Keratinocyte (primary cell): ENCODE data around the gene PPP2R5C. TPM values are rescaled to one million over a fixed set of nuclear protein-coding genes. Genes with fewer than 3 reads are reported as not detected.

Experiments used
- DNase-seq: peaks from one replicate; pipeline ENCODE4 v3.0.0-alpha.2; 2011; ENCODE audit warnings: low read depth, missing footprints, low spot score
- FAIRE-seq: peaks from 2 replicates; lab custom pipeline; 2011; peaks lifted over from hg19 to GRCh38; lab: Jason Lieb, UNC
- H2AFZ ChIP-seq: 2 replicates; pipeline ENCODE4 v1.6.0; 2012; ENCODE audit warnings: low read length, control low read depth, inconsistent platforms; ENCODE audit not compliant: control insufficient read depth
- H3K27ac ChIP-seq: 2 replicates; pipeline ENCODE4 v1.5.1; 2011; ENCODE audit warnings: low read length; ENCODE audit not compliant: control insufficient read depth, insufficient read depth
- H3K27me3 ChIP-seq: 3 replicates; pipeline ENCODE4 v1.6.0; 2011; ENCODE audit warnings: low read length; ENCODE audit not compliant: control insufficient read depth, insufficient read depth; ENCODE audit errors: extremely low read depth
- H3K36me3 ChIP-seq, 2 experiments: 2 replicates in 1 of 2; 3 replicates in 1 of 2; pipeline ENCODE4 v1.5.1; 2011; ENCODE audit warnings: low read length in 2 of 2, mild to moderate bottlenecking in 1 of 2; ENCODE audit not compliant: control insufficient read depth in 2 of 2, insufficient read depth in 2 of 2; ENCODE audit errors: extremely low read depth in 1 of 2
- H3K4me1 ChIP-seq: 3 replicates; pipeline ENCODE4 v1.5.1; 2011; ENCODE audit warnings: low read length; ENCODE audit not compliant: control insufficient read depth, insufficient read depth; ENCODE audit errors: extremely low read depth
- H3K4me2 ChIP-seq: 3 replicates; pipeline ENCODE4 v1.6.0; 2011; ENCODE audit warnings: low read depth, low read length; ENCODE audit not compliant: control insufficient read depth, insufficient read depth; ENCODE audit errors: extremely low read depth
- H3K4me3 ChIP-seq, 3 experiments: fragments of 200-600 bp in 1 of 3; sonication (generic) in 1 of 3; 2 replicates in 2 of 3; 3 replicates in 1 of 3; pipeline ENCODE4 v1.5.1; 2011 to 2016; ENCODE audit warnings: low read length in 3 of 3, mild to moderate bottlenecking in 3 of 3, control low read depth in 2 of 3, inconsistent platforms in 1 of 3, low read depth in 1 of 3, mixed read lengths in 1 of 3, mixed run types in 1 of 3, moderate library complexity in 1 of 3; ENCODE audit not compliant: control insufficient read depth in 2 of 3, insufficient read depth in 2 of 3; ENCODE audit errors: extremely low read depth in 1 of 3
- H3K79me2 ChIP-seq: 2 replicates; pipeline ENCODE4 v1.6.0; 2012; ENCODE audit warnings: low read length; ENCODE audit not compliant: control insufficient read depth, insufficient read depth
- H3K9ac ChIP-seq: 3 replicates; pipeline ENCODE4 v1.6.0; 2011; ENCODE audit warnings: low read length; ENCODE audit not compliant: control insufficient read depth, insufficient read depth; ENCODE audit errors: extremely low read depth
- H3K9me1 ChIP-seq: 3 replicates; pipeline ENCODE4 v1.6.0; 2011; ENCODE audit warnings: low read length; ENCODE audit not compliant: control insufficient read depth, insufficient read depth; ENCODE audit errors: extremely low read depth
- H3K9me3 ChIP-seq: 2 replicates; pipeline ENCODE4 v1.5.1; 2012; ENCODE audit warnings: low read depth, low read length; ENCODE audit not compliant: control insufficient read depth
- H4K20me1 ChIP-seq: 3 replicates; pipeline ENCODE4 v1.6.0; 2011; ENCODE audit warnings: low read length; ENCODE audit not compliant: control insufficient read depth, insufficient read depth; ENCODE audit errors: extremely low read depth
- CTCF ChIP-seq, 3 experiments: IDR thresholded peaks in 1 of 3; conservative IDR thresholded peaks in 1 of 3; optimal IDR thresholded peaks in 1 of 3; 2 replicates in 2 of 3; 3 replicates in 1 of 3; pipeline versions ENCODE3 to v1.5.1; 2011; ENCODE audit warnings: low read length in 3 of 3, mild to moderate bottlenecking in 3 of 3, moderate library complexity in 2 of 3, control low read depth in 1 of 3, inconsistent platforms in 1 of 3; ENCODE audit not compliant: insufficient read depth in 2 of 3; ENCODE audit errors: extremely low read depth in 1 of 3
- EZH2 ChIP-seq: IDR thresholded peaks from one replicate; pipeline ENCODE4 v1.6.1; 2012; ENCODE audit warnings: inconsistent platforms, mild to moderate bottlenecking, low read length, moderate library complexity
- dilution Hi-C: fragments of 300-500 bp; cut with MboI; formaldehyde crosslinking; loops from one replicate; pipeline ENCODE4 v1.7.0; 2020; ENCODE audit warnings: low sequenced_read_pairs; ENCODE audit not compliant: extremely low pct_ligation_motif_present
- polyA plus RNA-seq, 5 experiments: library from polyadenylated mRNA; depleted of rRNA in 3 of 5; stranded (reverse) in 3 of 5; stranded (forward) in 1 of 5; unstranded in 1 of 5; fragments of >200 nt; gene quantifications; 1 replicate in 1 of 5; 2 replicates in 3 of 5; 3 replicates in 1 of 5; pipeline versions ENCODE4 v1.2.1 to v1.2.3, GENCODE V29; 2011 to 2012; ENCODE audit warnings: missing spikeins in 2 of 5, low read depth in 1 of 5, low replicate concordance in 1 of 5

Gene PPP2R5C
- polyA plus RNA-seq, 1 donor (not counting 4 experiments of a cell fraction or from before 2014, with no cell fraction given) = 105 TPM

- Histone ChIP-seq H3K9ac (no peak overlapping the region), H3K36me3 (peaks cover 0 to 3% of the 10 kb centered on the region in 2 experiments), H3K4me2 (no peak overlapping the region), H3K79me2 (no peaks in the 10 kb centered on the region), H4K20me1 (no peaks in the 10 kb centered on the region), H3K27ac (no peak overlapping the region), H3K9me1 (no peaks in the 10 kb centered on the region), H2AFZ (no peak overlapping the region), H3K4me1 (no peaks in the 10 kb centered on the region), H3K27me3 (peaks cover 15% of the 10 kb centered on the region), H3K9me3 (no peaks in the 10 kb centered on the region), H3K4me3 (no peak overlapping the region)
- TF ChIP-seq EZH2 = no peak
- no peak for TF ChIP-seq CTCF (optimal IDR thresholded peaks at IDR 0.05 in 1 of 3, IDR thresholded peaks at IDR 0.05 in 1 of 3, conservative IDR thresholded peaks at IDR 0.05 in 1 of 3; ENCODE audit: extremely low read depth in 1 of 3, insufficient read depth in 2 of 3, low read length in 3 of 3)
- FAIRE-seq = no peak
- DNase-seq = no peak
- dilution Hi-C loops = no loop called here
Observed at GRCh38 chr14:101783260-101784016, 21.9 kb downstream of the PPP2R5C start.

- H4K20me1 ChIP-seq = no peaks in the 10 kb centered on the region
- no peak for FAIRE-seq
Observed at GRCh38 chr14:101784631-101785030, 23.1 kb downstream of the PPP2R5C start.

More at GRCh38 chr14:101784631-101785030, 23.1 kb downstream of the PPP2R5C start:
- TF ChIP-seq EZH2 = no peak
- TF ChIP-seq CTCF (optimal IDR thresholded peaks at IDR 0.05 in 1 of 3, IDR thresholded peaks at IDR 0.05 in 1 of 3, conservative IDR thresholded peaks at IDR 0.05 in 1 of 3; ENCODE audit: extremely low read depth in 1 of 3, insufficient read depth in 2 of 3, low read length in 3 of 3) = no peak
- no peak overlapping the region for H3K9ac ChIP-seq
- DNase-seq = no peak
- H3K9me3 ChIP-seq = no peaks in the 10 kb centered on the region
- no peak overlapping the region for H3K4me3 ChIP-seq
- no peaks in the 10 kb centered on the region for H3K79me2 ChIP-seq
- no peak overlapping the region for H3K4me2 ChIP-seq
- dilution Hi-C loops = no loop called here
- no peaks in the 10 kb centered on the region for H3K9me1 ChIP-seq
- H3K36me3 ChIP-seq = peaks cover 0 to 3% of the 10 kb centered on the region in 2 experiments
- no peak overlapping the region for H2AFZ ChIP-seq
- H3K4me1 ChIP-seq = no peaks in the 10 kb centered on the region
- H3K27ac ChIP-seq = no peak overlapping the region
- peaks cover 15% of the 10 kb centered on the region for H3K27me3 ChIP-seq
